ENCODE results near the gene VSIG8.

VSIG8 gene

GRCh38 chr1:159854693-159855192 is 7.7 kb downstream of the VSIG8 start:
- DNase-seq: peak; percentile 31

DNA sequence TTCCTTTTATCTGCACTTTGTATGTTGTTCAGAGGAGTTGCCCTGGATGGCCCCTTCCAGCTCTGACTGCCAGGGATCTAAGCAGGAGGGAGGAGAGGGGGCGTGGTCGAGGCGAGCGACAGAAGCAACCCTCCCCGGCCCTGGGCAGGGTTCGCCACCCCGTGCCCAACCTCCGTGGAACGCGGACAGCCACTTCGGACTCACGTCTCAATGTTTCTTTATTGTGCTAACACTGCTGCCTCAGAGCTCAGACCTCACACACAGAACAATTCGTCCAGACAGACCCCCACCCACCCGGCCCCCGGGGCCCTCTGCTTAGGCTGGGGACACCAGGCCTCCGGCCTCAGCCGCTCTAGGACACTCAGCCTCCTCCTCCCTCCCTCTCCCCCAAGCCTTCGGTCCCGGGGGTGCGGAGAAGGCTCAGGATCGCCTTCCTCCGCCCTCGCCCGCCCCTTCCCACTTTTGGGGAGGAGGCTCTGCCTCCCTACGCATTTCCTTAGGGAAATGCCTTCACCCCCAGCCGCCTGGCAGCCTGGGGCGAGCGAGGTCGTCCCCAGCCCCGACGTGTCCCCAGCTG is 8.3 kb downstream of the VSIG8 start:
- DNase-seq: peak; percentile 57

DNA sequence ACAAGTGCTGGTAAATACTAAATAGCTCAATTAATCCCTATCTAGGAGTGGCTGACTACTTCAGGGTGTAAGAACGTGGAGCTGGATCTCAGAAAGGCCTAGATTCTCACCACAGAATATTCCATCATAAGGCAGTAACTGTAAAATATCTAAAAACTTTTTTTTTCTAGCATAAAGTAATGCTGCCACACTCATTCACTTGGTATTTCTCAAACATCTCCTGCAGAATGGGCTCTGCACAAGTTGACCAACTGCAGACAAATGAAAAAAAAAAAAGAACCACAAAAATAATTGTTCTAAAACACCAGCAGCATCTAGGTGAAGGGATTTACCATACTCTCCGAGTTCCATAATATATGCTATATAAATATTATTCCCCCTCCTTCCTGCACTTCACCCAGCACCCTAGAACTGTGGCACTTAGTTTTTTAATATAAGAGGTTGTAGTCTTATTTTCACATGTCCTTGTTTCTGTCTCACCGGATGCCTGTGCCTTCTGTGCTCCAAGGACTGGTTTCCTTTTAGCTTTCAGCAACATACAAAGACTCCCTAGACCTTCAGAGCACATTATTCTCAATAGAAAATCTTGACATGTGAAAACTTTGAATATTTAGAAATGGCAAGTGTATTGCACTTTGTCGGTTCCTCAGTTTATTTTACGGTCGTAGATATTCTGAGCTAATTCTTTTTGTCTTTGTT is 8.9 kb downstream of the VSIG8 start:
- no peak for DNase-seq

DNA sequence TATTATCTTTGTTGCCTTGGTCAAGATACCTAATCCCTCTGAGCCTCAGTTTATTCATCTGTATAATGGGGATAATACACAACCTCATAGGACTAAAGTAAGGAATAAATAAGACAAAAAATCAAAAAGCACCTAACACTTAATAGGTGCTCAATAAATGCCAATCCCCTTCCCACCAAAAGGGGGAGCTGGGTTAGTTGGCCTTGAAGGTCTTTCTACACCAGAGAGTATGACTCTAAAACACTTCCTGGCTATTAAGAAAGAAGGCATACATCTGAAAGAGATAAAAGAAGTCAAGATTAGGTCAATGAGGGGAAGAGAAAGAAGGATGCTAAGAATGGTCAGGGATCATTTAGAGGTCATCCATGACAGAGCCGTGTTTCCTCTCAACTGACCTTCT is 11.1 kb downstream of the VSIG8 start:
- DNase-seq: no peak

DNA sequence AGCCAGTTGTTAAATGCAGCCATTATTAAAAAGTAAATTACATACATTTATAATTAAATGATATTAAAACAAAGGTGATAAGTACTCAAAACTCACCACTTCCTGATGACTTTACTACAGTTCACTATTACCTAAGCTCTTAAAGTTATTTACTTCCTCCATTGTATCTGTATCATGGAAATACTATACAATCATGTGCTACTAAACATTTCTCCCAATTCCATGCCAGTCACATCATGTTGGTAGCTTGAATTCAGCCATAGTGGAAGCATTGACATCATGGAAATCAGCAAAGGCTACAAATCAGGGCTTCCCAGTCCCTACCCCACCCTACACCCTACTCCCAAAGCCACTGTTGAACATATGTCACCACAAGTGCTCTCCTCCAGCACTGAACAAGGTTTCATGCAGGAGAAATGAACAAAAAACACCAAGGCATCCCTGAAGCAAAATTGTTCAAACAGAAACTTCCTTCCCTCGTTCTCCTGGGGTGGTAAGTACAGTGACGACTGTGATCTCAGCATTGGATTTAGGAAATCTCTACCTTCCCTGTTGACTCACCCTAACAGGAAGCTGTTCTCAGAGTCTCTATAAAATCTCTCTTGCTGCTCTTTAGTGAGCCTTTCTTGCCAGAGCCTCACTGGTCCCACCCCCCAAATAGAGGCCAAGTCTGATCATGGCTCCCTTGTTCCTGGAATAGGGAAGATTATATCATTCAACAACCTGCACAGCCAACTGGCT is 12.7 kb downstream of the VSIG8 start:
- no peak for DNase-seq

- no peak for DNase-seq
Measured at GRCh38 chr1:159848326-159848725, 14.1 kb downstream of the VSIG8 start.

GRCh38 chr1:159847231-159847630 is 15.2 kb downstream of the VSIG8 start:
- DNase-seq: no peak

DNA sequence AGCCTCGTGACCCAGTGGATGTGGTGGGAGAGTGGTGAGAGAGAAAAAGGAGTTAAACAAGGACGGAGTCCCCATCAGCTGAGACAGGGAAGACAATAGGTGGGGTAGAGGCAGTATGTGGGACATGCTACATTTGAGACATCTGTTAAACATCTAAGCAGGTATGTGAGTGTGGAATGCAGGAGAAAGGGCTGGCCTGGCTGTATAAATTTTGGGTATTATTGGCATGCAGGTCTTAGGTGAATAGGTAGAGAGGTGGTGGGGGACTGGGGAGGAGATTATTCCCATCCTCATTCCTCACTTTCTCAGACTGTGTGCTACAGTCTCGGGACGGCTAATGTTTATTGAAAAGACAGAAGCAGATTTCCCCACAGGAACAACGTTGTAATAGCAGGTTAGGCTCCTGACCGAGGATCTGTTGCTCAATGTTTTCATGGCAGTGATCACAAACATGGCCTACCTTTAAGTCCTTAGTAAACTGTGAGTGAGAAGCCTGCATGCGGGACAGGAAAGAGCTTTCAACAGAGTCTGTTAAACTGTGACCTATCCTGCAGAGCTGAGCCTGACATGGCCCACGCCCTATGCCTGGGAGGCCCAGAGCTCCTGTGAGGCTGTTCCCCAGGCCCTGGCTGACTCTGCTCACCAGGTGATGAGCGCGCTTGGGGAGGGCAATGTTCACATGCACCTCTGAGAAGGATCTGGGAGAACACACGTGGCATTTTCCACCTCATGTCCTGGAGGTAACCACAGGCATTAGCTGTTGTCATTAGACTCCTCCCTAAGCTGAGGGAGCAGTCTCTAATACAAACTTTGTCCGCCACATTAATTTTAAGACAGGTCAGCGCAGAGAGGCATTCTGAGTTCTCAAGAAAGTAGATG is 16.5 kb downstream of the VSIG8 start:
- DNase-seq: no peak

GRCh38 chr1:159843459-159843858 is 19.0 kb downstream of the VSIG8 start:
- DNase-seq: no peak

GRCh38 chr1:159841749-159842148 is 20.7 kb downstream of the VSIG8 start:
- DNase-seq: no peak

DNA sequence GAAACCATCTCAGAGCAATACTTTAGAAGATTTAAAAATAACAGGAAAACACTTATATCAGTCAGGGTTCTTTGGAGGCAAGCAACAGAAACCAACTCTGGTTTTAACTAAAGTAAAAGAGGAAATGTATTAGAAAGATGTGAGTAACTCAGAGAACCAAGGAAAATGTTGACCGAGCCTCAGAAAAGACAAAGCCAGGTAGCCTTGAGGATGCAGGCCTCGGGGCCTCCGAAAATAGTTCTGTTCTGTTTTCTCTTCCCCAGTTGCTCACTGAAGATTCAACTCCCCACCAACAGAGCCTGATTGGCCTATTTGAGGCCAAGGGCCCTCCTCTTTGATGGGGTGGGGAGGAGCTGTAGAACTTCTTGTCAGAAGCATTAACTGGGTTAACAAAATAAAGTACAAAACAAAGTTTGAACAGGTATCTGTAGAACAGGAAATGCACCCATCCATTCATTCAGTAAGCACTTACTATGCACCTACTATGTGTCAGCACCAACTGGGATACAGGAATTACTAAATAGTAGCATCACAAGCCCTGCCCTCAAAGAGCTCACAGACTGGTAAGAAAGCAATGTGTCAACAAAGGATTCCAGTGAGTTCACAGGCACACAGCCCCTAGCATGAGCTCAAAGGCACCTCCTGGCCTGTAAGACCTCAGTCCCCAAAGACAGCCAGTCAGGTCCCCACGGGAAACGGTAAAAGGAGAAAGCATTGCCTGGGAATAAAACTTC is 23.2 kb downstream of the VSIG8 start:
- no peak for DNase-seq

GRCh38 chr1:159838715-159839114 is 23.7 kb downstream of the VSIG8 start:
- DNase-seq: no peak

- no peak for DNase-seq
Measured at GRCh38 chr1:159835862-159836525, 26.5 kb downstream of the VSIG8 start.

- no peak for DNase-seq
Measured at GRCh38 chr1:159835356-159835755, 27.1 kb downstream of the VSIG8 start.

DNA sequence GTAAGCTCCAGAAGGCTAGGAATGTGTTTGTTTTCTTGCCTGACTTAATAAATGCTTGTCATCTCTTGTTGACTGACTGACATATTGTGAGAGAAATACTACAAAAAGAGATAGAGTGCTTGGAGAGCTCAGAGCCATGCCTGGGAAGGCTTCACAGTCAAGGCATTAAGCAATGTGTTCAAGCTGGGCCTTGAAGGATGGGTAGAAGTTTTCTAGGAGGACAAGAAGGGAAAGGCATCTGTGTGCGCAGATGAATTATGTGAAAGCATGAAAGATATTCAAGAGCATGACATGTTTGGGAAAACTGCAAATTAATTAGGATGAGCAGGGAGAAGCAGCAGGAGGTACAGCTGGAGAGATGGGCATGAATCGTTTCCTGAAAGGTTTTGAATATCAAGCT is 30.1 kb downstream of the VSIG8 start:
- no peak for DNase-seq

DNA sequence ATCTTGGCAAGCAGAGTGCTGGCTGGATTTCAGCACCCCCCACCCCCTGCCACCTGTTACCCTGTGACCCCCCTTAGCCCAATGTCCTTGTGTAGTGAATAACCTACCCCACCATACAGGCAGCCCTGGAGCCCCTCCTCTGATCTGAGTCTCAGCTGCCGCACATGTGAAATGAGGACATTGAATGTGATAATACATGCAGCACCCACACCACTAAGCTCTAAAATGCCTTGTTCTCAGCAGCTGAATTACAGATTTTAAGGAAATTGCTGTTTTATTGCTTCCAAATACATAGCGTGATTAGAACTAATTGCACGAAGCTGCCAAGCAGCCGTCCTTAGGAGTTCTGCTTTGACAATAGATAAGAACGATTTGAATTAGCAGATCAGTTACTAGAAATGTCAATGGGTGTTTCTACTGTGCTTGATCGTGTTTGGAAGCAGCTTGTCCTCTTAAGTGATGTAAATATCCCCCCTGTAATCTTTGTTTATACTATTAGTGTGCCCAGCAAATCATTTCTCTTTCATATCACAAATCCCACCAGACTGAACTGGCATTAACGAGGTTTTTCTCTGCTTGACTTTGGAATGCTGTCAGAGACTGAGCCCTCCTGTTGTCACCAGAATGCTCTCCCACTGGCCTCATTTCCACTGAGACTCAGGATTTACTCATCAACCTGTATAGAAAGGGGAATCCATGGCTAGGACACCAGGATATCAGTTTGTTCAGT is 30.9 kb downstream of the VSIG8 start:
- no peak for DNase-seq

GRCh38 chr1:159830722-159831121 is 31.7 kb downstream of the VSIG8 start:
- DNase-seq: no peak

DNA sequence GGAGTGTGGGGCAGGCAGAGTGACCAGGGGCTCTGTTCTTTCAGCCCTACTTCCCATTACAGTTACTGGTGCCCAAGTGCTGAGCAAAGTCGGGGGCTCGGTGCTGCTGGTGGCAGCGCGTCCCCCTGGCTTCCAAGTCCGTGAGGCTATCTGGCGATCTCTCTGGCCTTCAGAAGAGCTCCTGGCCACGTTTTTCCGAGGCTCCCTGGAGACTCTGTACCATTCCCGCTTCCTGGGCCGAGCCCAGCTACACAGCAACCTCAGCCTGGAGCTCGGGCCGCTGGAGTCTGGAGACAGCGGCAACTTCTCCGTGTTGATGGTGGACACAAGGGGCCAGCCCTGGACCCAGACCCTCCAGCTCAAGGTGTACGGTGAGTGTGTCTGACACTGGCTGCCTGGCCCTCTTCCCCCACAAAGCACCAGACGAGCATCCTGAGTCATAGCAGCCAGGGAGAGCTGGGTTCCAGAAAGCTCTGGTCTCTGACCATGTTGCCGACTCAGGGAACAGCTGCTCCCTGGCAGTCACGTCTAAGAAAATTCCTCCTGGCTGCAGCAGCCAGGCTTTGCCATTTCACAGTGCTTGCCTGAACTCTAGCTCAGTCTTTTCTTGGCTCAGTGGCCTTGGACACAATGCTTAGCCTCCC is 32.5 kb downstream of the VSIG8 start:
- no peak for DNase-seq

DNA sequence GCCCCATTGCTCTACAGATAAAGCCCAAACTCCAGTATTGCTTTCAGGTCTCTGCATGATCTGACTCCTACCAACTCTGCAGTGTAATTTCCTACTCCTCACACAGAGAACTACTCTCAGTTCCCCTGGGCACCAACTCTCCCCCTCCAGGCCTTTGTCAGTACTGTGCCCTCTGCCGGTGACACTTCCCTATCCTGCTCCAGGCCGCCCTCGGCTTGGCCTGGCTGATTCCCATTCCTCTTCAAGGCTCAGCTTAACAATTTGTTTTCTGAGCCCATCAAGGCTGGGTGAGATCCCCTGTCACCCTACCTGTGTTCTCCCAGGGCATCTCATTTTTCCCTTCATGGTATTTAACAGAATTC is 33.2 kb downstream of the VSIG8 start:
- DNase-seq: no peak

- DNase-seq: no peak
Measured at GRCh38 chr1:159828581-159829272, 33.7 kb downstream of the VSIG8 start.

Data from NCI-H2029 (cell line).